Suppressor macrophage (primary cell): ENCODE results near the gene TP53.
A peak's percentile ranks its signal among the peaks of the same experiment; 100 is the strongest.
"Not testable (repeated sequence)": the region's sequence is repeated elsewhere in the genome, so short reads cannot be mapped to it uniquely, and the experiment has no call there.

Source experiments
- DNase-seq, 4 experiments: peaks; one replicate each; pipeline ENCODE4 v3.0.0-alpha.2; 2020 to 2022

Gene TP53

GRCh38 chr17:7673239-7673638, 14.1 kb downstream of the TP53 start:
- peak; percentile 51 to 61 (median 58) for DNase-seq

- DNase-seq = no peak
These were observed 18.8 kb downstream of the TP53 start for GRCh38 chr17:7668482-7668881.

- DNase-seq = no peak
These were observed 19.5 kb downstream of the TP53 start for GRCh38 chr17:7667656-7668406.

GRCh38 chr17:7656958-7657609, 30.2 kb downstream of the TP53 start:
- DNase-seq = peak in 1 of 4 experiments; percentile 27

GRCh38 chr17:7655541-7655840, 31.8 kb downstream of the TP53 start:
- no peak for DNase-seq

GRCh38 chr17:7654832-7655540, 32.3 kb downstream of the TP53 start:
- DNase-seq = no peak

GRCh38 chr17:7652388-7653356, 34.6 kb downstream of the TP53 start:
- no peak for DNase-seq

- DNase-seq = no peak
These were observed 35.5 kb downstream of the TP53 start for GRCh38 chr17:7651665-7652387.

GRCh38 chr17:7651097-7651664, 36.1 kb downstream of the TP53 start:
- no peak for DNase-seq

- DNase-seq = peak; percentile 44 to 71 (median 62)
These were observed 36.7 kb downstream of the TP53 start, which contains the start of gene ATP1B2 for GRCh38 chr17:7650509-7651096. TSS of gene ATP1B2 (plus strand) at chr17:7650926. CDS start at chr17:7651519, 593 bp downstream.

- peak; percentile 55 to 83 (median 58) for DNase-seq
These were observed 40.3 kb downstream of the TP53 start for GRCh38 chr17:7647018-7647417.

- DNase-seq = no peak
These were observed 40.8 kb downstream of the TP53 start for GRCh38 chr17:7646457-7646856.

GRCh38 chr17:7644775-7645174, 42.5 kb downstream of the TP53 start:
- peak; percentile 47 to 79 (median 61) for DNase-seq

GRCh38 chr17:7641635-7642034, 45.7 kb downstream of the TP53 start:
- not testable (repeated sequence) for DNase-seq

- no peak for DNase-seq
These were observed 46.5 kb downstream of the TP53 start for GRCh38 chr17:7640783-7641182.

GRCh38 chr17:7636163-7636562, 51.1 kb downstream of the TP53 start:
- no peak for DNase-seq

- DNase-seq = peak; percentile 38 to 60 (median 48)
These were observed 52.9 kb downstream of the TP53 start for GRCh38 chr17:7634384-7634783.

- DNase-seq = no peak
These were observed 54.2 kb downstream of the TP53 start for GRCh38 chr17:7633093-7633492.

- DNase-seq = peak; percentile 66 to 82 (median 74)
These were observed 54.8 kb downstream of the TP53 start for GRCh38 chr17:7632492-7632894.

- no peak for DNase-seq
These were observed 55.6 kb downstream of the TP53 start for GRCh38 chr17:7631398-7632380.
